HG03460 (cell line): ENCODE data around the gene HJURP.

ENCODE experiments used
- ATAC-seq: cut with Tn5 transposase; IDR thresholded peaks from one replicate; pipeline ENCODE4 v1.9.1; 2021; ENCODE audit not compliant: unreplicated experiment

The HJURP gene

GRCh38 chr2:233831011-233831721 is 23.2 kb downstream of the HJURP start:
- no peak for ATAC-seq

GRCh38 chr2:233830111-233830802 is 24.1 kb downstream of the HJURP start:
- ATAC-seq = no peak

GRCh38 chr2:233829193-233830110 is 24.9 kb downstream of the HJURP start:
- no peak for ATAC-seq

- ATAC-seq = no peak
Observed at GRCh38 chr2:233828546-233829192, 25.7 kb downstream of the HJURP start.

- no peak for ATAC-seq
Observed at GRCh38 chr2:233824373-233824772, 30.0 kb downstream of the HJURP start.

GRCh38 chr2:233823731-233824121 is 30.6 kb downstream of the HJURP start:
- no peak for ATAC-seq

- ATAC-seq = no peak
Observed at GRCh38 chr2:233822781-233823730, 31.3 kb downstream of the HJURP start.

- ATAC-seq = no peak
Observed at GRCh38 chr2:233822101-233822771, 32.1 kb downstream of the HJURP start.

GRCh38 chr2:233821709-233822100 is 32.6 kb downstream of the HJURP start:
- no peak for ATAC-seq

GRCh38 chr2:233821196-233821595 is 33.1 kb downstream of the HJURP start:
- no peak for ATAC-seq

GRCh38 chr2:233820774-233821105 is 33.6 kb downstream of the HJURP start:
- no peak for ATAC-seq

- ATAC-seq = no peak
Observed at GRCh38 chr2:233819884-233820773, 34.2 kb downstream of the HJURP start.

- no peak for ATAC-seq
Observed at GRCh38 chr2:233818639-233819621, 35.4 kb downstream of the HJURP start.

- ATAC-seq = no peak
Observed at GRCh38 chr2:233817995-233818638, 36.2 kb downstream of the HJURP start.

- no peak for ATAC-seq
Observed at GRCh38 chr2:233817361-233817911, 36.9 kb downstream of the HJURP start.

- ATAC-seq = no peak
Observed at GRCh38 chr2:233816771-233817170, 37.6 kb downstream of the HJURP start.

- ATAC-seq = no peak
Observed at GRCh38 chr2:233816334-233816733, 38.0 kb downstream of the HJURP start.
